Neuron (in vitro differentiated cells): ENCODE measurements around the gene CACNG1.

Experiments
- H2AFZ ChIP-seq: one replicate; pipeline ENCODE4 v1.6.1; 2013; ENCODE audit warnings: low read depth, mild to moderate bottlenecking, inconsistent platforms, low read length, moderate library complexity
- H3K27me3 ChIP-seq: one replicate; pipeline ENCODE4 v1.6.1; 2013; ENCODE audit warnings: low read length; ENCODE audit not compliant: insufficient read depth
- H3K36me3 ChIP-seq: one replicate; pipeline ENCODE4 v1.6.1; 2013; ENCODE audit warnings: low read length; ENCODE audit not compliant: insufficient read depth
- H3K4me1 ChIP-seq: one replicate; pipeline ENCODE4 v1.6.1; 2013; ENCODE audit warnings: low read length; ENCODE audit not compliant: insufficient read depth
- H3K4me3 ChIP-seq: 2 replicates; pipeline ENCODE4 v1.5.1; 2013; ENCODE audit warnings: mild to moderate bottlenecking, low read length, moderate library complexity
- H3K9me3 ChIP-seq: one replicate; pipeline ENCODE4 v1.6.1; 2013; ENCODE audit warnings: low read length

CACNG1 gene

GRCh38 chr17:67049025-67049739 is 4.8 kb downstream of the CACNG1 start:
- H3K36me3 ChIP-seq = no peaks in the 10 kb centered on the region
- H3K27me3 ChIP-seq = no peaks in the 10 kb centered on the region
- no peaks in the 10 kb centered on the region for H3K4me1 ChIP-seq
- H3K9me3 ChIP-seq = peaks cover 6% of the 10 kb centered on the region
- no peak overlapping the region for H2AFZ ChIP-seq
- no peak overlapping the region for H3K4me3 ChIP-seq

- H2AFZ ChIP-seq = no peak overlapping the region
- no peaks in the 10 kb centered on the region for H3K4me1 ChIP-seq
- no peaks in the 10 kb centered on the region for H3K27me3 ChIP-seq
- H3K36me3 ChIP-seq = no peaks in the 10 kb centered on the region
- H3K4me3 ChIP-seq = no peak overlapping the region
- H3K9me3 ChIP-seq = peaks cover 6% of the 10 kb centered on the region
These were observed 5.7 kb downstream of the CACNG1 start for GRCh38 chr17:67050066-67050465.

DNA sequence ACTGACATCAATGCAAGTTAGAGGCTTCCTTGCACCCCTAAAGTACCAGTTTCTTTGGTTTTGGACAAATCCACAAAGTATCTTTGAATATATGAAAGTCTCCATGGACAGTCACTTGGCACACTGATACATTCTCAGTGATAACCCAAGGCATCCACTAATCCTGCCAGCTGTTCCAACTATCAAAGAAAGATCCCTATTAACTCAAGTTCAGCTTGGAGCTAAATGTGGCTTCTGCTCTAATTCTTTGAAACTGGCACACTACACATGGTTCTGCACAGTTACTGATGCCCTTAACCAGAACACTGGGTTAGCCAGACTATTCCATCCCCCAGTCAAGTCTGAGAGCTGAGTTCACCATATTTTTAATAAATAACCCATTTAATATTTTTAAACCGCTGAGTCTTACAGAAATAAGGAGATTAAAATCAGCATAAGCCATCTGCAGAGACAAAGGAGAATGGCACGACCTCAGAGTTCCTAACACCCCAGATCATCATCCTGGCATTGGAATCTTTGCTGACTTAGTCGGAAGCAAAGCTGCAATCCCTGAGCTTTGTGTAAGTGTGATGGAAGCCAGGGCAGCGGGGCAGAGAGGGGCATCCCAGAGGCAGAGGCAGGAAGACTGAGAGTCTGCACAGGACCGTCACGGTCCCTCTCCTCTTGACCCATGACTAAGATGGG is 6.3 kb downstream of the CACNG1 start:
- Histone ChIP-seq H3K4me3 (no peak overlapping the region), H3K27me3 (no peaks in the 10 kb centered on the region), H3K4me1 (no peaks in the 10 kb centered on the region), H2AFZ (no peak overlapping the region), H3K36me3 (no peaks in the 10 kb centered on the region), H3K9me3 (peaks cover 6% of the 10 kb centered on the region)

- Histone ChIP-seq H3K4me3 (no peak overlapping the region), H3K9me3 (peaks cover 6% of the 10 kb centered on the region), H3K36me3 (no peaks in the 10 kb centered on the region), H3K27me3 (no peaks in the 10 kb centered on the region), H2AFZ (no peak overlapping the region), H3K4me1 (no peaks in the 10 kb centered on the region)
These were observed 6.8 kb downstream of the CACNG1 start for GRCh38 chr17:67051155-67051538.

GRCh38 chr17:67051837-67052236 is 7.5 kb downstream of the CACNG1 start:
- H2AFZ ChIP-seq = no peak overlapping the region
- no peak overlapping the region for H3K4me3 ChIP-seq
- H3K9me3 ChIP-seq = peaks cover 6% of the 10 kb centered on the region
- no peaks in the 10 kb centered on the region for H3K36me3 ChIP-seq
- no peaks in the 10 kb centered on the region for H3K4me1 ChIP-seq
- H3K27me3 ChIP-seq = no peaks in the 10 kb centered on the region

- Histone ChIP-seq H3K36me3 (no peaks in the 10 kb centered on the region), H2AFZ (no peak overlapping the region), H3K9me3 (peaks cover 6% of the 10 kb centered on the region), H3K4me3 (no peak overlapping the region), H3K27me3 (no peaks in the 10 kb centered on the region), H3K4me1 (no peaks in the 10 kb centered on the region)
These were observed 8.5 kb downstream of the CACNG1 start for GRCh38 chr17:67052720-67053437.

DNA sequence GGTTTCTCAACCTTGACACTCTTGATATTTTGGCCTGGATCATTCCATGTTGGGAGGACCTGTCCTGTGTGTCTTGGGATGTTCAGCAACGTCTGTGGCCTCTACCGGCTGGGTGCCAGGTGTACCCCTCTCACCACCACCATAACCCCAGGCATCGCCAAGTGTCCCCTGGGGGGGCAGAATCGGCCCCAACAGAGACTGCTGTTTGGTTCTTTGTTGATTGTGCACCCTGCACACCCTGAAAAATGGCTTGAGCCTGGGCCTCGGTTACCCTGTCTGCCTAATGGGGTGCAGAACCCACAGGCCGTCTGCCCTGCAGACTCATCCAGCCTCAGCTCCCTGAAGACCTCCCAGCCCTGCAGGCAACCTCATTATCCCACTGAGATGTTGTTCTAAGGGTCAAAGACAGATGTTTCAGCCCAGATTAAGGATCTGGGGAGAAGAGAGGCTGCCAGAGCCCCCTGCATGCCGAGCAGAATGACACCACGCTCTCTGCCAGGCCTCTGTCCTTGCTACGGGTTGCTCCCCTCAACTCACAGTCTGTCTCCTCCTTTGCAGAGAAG is 9.2 kb downstream of the CACNG1 start:
- H3K4me3 ChIP-seq = no peak overlapping the region
- H2AFZ ChIP-seq = no peak overlapping the region
- peaks cover 6% of the 10 kb centered on the region for H3K9me3 ChIP-seq
- H3K4me1 ChIP-seq = no peaks in the 10 kb centered on the region
- no peaks in the 10 kb centered on the region for H3K27me3 ChIP-seq
- no peaks in the 10 kb centered on the region for H3K36me3 ChIP-seq

DNA sequence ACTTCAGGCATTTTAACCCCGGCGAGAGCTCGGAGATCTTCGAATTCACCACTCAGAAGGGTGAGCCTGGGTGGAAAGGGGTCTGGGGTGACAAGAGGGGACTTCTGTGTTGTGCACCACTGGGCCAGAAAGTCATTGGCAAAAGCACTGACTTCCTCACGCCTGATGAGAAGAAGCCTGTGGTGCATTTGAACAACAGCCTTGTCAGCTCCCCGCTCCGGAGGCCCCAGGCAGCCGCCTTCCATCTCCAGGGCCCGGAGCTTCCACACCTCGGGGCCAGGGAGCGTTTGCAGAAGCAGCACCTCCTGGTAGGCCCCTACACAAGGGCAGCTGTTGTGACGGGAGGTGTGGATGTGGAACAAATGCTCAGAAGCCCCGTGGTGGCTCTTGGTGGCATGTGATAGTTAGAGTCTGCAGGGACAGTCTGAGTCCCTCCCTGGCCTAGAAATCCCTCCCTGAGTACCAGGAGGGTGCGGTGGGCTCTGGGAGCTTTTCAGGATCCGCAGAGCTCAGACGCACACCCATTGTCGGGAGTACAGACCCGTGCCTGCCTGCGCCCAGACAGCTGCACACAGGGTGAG is 9.7 kb downstream of the CACNG1 start:
- H2AFZ ChIP-seq = no peak overlapping the region
- no peak overlapping the region for H3K4me3 ChIP-seq
- H3K36me3 ChIP-seq = no peaks in the 10 kb centered on the region
- no peaks in the 10 kb centered on the region for H3K27me3 ChIP-seq
- H3K4me1 ChIP-seq = no peaks in the 10 kb centered on the region
- peaks cover 6% of the 10 kb centered on the region for H3K9me3 ChIP-seq

DNA sequence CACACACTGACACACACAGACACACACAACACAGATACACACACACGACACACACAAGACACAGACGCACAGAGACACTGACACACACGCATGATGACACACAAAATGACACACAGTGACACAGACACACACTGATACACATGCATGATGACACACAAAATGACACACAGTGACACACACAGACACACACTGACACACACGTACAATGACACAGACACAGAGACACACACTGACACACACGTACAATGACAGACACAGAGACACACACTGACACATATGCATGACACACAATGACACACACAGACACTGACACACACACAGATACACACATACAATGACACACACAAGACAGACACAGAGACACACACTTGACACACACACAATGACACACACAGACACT is 10.3 kb downstream of the CACNG1 start:
- Histone ChIP-seq H3K4me3 (no peak overlapping the region), H2AFZ (no peak overlapping the region), H3K36me3 (no peaks in the 10 kb centered on the region), H3K9me3 (peaks cover 2% of the 10 kb centered on the region), H3K4me1 (no peaks in the 10 kb centered on the region), H3K27me3 (no peaks in the 10 kb centered on the region)

- Histone ChIP-seq H3K9me3 (no peaks in the 10 kb centered on the region), H3K4me3 (no peak overlapping the region), H3K36me3 (no peaks in the 10 kb centered on the region), H3K4me1 (no peaks in the 10 kb centered on the region), H3K27me3 (no peaks in the 10 kb centered on the region), H2AFZ (no peak overlapping the region)
These were observed 10.7 kb downstream of the CACNG1 start for GRCh38 chr17:67055041-67055443.

DNA sequence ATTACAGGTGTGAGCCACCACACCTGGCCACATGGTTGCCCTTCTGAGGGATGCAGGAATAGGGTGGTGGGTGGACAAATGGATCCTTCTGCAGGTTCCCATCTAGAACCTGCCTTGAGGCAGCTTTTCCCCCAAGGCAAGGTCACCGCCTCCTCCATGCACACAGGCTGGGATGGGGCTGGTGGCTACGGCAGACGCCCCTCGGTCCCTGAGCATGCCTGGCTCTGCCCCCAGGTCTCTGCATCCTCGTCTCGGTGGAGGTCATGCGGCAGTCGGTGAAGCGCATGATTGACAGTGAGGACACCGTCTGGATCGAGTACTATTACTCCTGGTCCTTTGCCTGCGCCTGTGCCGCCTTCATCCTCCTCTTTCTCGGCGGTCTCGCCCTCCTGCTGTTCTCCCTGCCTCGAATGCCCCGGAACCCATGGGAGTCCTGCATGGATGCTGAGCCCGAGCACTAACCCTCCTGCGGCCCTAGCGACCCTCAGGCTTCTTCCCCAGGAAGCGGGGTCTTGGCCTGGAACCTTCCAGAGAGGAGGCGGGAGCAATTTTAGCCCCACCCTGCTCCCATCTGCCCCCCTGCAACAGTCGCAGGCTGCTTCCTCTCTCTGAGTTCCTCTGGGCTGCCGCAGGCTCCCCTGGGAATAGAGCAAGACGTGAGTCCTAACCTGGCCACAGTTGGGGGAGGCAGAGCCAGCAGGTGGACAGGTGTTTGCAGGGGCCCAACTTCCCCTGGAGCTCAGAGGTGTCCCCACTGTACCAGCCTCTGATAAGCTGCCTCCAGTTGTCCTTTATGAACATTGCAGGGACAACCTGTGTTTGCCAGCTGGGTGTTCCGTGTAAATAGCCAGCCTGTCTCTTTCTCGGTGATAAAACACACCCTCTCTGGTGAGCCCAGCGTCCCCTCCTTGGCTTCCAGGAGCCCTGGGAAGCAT is 11.7 kb downstream of the CACNG1 start:
- Histone ChIP-seq H3K4me1 (no peaks in the 10 kb centered on the region), H3K36me3 (no peaks in the 10 kb centered on the region), H3K4me3 (no peak overlapping the region), H3K9me3 (peaks cover 4% of the 10 kb centered on the region), H2AFZ (no peak overlapping the region), H3K27me3 (no peaks in the 10 kb centered on the region)

DNA sequence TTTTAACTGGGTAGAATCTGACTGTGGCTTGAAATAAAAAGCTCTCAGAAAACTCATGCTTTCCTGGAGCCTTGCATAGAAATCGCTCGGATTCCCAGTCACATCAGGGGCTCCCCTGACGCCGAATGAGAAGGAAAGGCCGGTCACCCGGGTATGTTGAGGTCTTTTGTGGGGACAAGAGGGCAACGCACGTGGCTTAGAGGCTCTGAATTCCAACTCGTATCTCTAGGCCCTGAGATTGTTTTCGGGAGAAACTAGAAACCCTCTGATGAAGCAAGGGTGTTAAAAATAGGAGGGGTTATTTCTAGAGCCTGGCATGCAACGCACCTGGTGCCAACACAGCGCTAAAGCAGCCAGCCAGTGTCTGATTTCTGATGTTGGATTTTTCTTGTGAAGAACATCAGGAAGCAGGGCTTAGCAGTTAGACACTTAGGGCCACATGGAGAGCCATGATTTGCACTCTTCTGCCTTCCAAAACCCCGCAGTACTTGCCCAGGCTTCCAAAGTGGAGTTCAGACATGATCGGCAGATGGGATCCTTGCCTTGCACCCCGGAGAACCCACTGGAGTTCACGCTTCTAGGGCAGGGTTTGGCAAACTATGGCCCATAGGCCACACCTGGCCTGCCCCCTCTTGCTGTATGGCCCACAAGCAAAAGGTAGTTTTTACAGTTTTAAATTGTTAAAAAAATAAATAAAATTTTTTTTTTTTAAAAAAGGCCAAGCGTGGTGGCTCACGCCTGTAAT is 12.6 kb downstream of the CACNG1 start:
- H3K4me1 ChIP-seq = no peaks in the 10 kb centered on the region
- H2AFZ ChIP-seq = no peak overlapping the region
- no peaks in the 10 kb centered on the region for H3K36me3 ChIP-seq
- no peak overlapping the region for H3K4me3 ChIP-seq
- H3K27me3 ChIP-seq = no peaks in the 10 kb centered on the region
- H3K9me3 ChIP-seq = peaks cover 4% of the 10 kb centered on the region
